ENCODE measurements around the gene CAMK1D. TPM values are rescaled to one million over a fixed set of nuclear protein-coding genes. Genes with fewer than 3 reads are reported as not detected.

Gene CAMK1D
- total and polyA plus RNA-seq, 2 of the 8 experiments (the other 6 are each of a cell fraction or from before 2014, with no cell fraction given): 3.5 to 10.6 TPM

- Histone ChIP-seq H2AFZ (ENCODE audit: low read length) (no peak overlapping the region), H2BK12ac (ENCODE audit: low read depth, low read length) (no peak overlapping the region), H3K18ac (ENCODE audit: extremely low read depth, low read length) (no peak overlapping the region), H3K4me3 (ENCODE audit: extremely low read depth in 1 of 4, insufficient read depth in 2 of 4, low read depth in 3 of 4, low read length in 4 of 4) (no peak overlapping the region), H3K36me3 (ENCODE audit: control insufficient read depth in 2 of 4, insufficient read depth in 4 of 4, low read length in 3 of 4) (no peaks in the 10 kb centered on the region), H3K9me3 (ENCODE audit: insufficient read depth in 2 of 2, low read depth in 1 of 2, low read length in 1 of 2) (no peaks in the 10 kb centered on the region), H2BK120ac (replicated peaks; ENCODE audit: low read depth, low read length) (no peak overlapping the region), H3K27ac (ENCODE audit: low read depth, low read length) (no peak overlapping the region), H2BK20ac (ENCODE audit: low read length) (no peak overlapping the region), H2BK5ac (ENCODE audit: low read depth, low read length) (no peak overlapping the region), H3K14ac (ENCODE audit: insufficient read length) (no peak overlapping the region), H2AK5ac (ENCODE audit: low read depth, low read length) (no peak overlapping the region), H3K23me2 (ENCODE audit: low read depth, low read length) (no peaks in the 10 kb centered on the region), H3K23ac (ENCODE audit: insufficient read length) (no peak overlapping the region), H3K56ac (replicated peaks; ENCODE audit: insufficient read length, low read depth, low read length) (no peak overlapping the region), H4K5ac (ENCODE audit: insufficient read length, low read depth, low read length) (no peak overlapping the region), H3K4me1 (replicated peaks in 1 of 4; ENCODE audit: control insufficient read depth in 3 of 4, insufficient read depth in 4 of 4, low read length in 3 of 4) (peaks cover 2 to 10% (median 4%) of the 10 kb centered on the region in 4 experiments; a peak in 6 of 7 replicates), H4K8ac (ENCODE audit: extremely low read depth, insufficient read depth, low read length) (no peak overlapping the region), H4K20me1 (replicated peaks in 1 of 2; ENCODE audit: control insufficient read depth in 1 of 2, insufficient read depth in 2 of 2, low read length in 2 of 2) (no peaks in the 10 kb centered on the region), H3K79me2 (ENCODE audit: control insufficient read depth in 1 of 2, insufficient read depth in 2 of 2, low read length in 2 of 2) (no peaks in the 10 kb centered on the region), H3K79me1 (ENCODE audit: low read depth, low read length) (peaks cover 5% of the 10 kb centered on the region; the same call in 1 of the 2 replicates), H2BK15ac (ENCODE audit: low read length) (no peak overlapping the region), H3K4ac (replicated peaks; ENCODE audit: insufficient read length, low read depth, low read length) (no peak overlapping the region), H3K4me2 (ENCODE audit: insufficient read depth in 1 of 2, low read depth in 2 of 2, low read length in 2 of 2) (0 out of 4 replicates have a peak overlapping the region, but pooled peaks of 1 of the 2 experiments have one; percentile 42), H3K9ac (replicated peaks in 1 of 4; ENCODE audit: extremely low read depth in 1 of 4, low read depth in 3 of 4, low read length in 3 of 4) (no peak overlapping the region), H3K27me3 (replicated peaks in 1 of 4; ENCODE audit: control insufficient read depth in 3 of 4, extremely low read depth in 1 of 4, insufficient read depth in 3 of 4, low read length in 3 of 4) (no peaks in the 10 kb centered on the region), H4K91ac (replicated peaks; ENCODE audit: insufficient read length, low read length) (no peak overlapping the region)
- WGBS, 2 experiments (ENCODE audit: extremely low coverage in 1 of 2, insufficient coverage in 1 of 2, insufficient read length in 1 of 2, insufficient replicate concordance in 2 of 2, low coverage in 1 of 2, low lambda C conversion rate in 2 of 2, missing lambda C conversion rate in 1 of 2): 90% methylated on average over 2 of the region's 2 CpGs; no CpG with 5 or more reads in 1 of the 2 experiments
- TF ChIP-seq E2F6 (IDR thresholded peaks at IDR 0.05): no peak
- no peak for TF ChIP-seq RFX5 (IDR thresholded peaks at IDR 0.05; ENCODE audit: borderline replicate concordance, low read depth, low read length)
- no peak for TF ChIP-seq TAF7 (optimal IDR thresholded peaks at IDR 0.05; ENCODE audit: borderline replicate concordance, low read depth, low read length)
- no peak for TF ChIP-seq SP4 (IDR thresholded peaks at IDR 0.05; ENCODE audit: low read length)
- no peak for TF ChIP-seq MAX (IDR thresholded peaks at IDR 0.05)
- no peak for TF ChIP-seq POLR2A (IDR thresholded peaks at IDR 0.05; ENCODE audit: control extremely low read depth in 1 of 2, low read depth in 2 of 2, low read length in 2 of 2)
- no peak for TF ChIP-seq PHF8 (conservative IDR thresholded peaks at IDR 0.05; ENCODE audit: low read depth, low read length)
- TF ChIP-seq CREB1 (IDR thresholded peaks at IDR 0.05): no peak
- TF ChIP-seq BCL11A (IDR thresholded peaks at IDR 0.05; ENCODE audit: low read depth in 2 of 2, low read length in 2 of 2): no peak
- TF ChIP-seq CHD1 (IDR thresholded peaks at IDR 0.05; ENCODE audit: low read depth, low read length): no peak
- TF ChIP-seq KDM1A (IDR thresholded peaks at IDR 0.05; ENCODE audit: borderline replicate concordance, low read length): no peak
- TF ChIP-seq TEAD4 (IDR thresholded peaks at IDR 0.05; ENCODE audit: low read depth, low read length): no peak
- TF ChIP-seq YY1 (IDR thresholded peaks at IDR 0.05; ENCODE audit: low read depth, low read length): no peak
- no peak for TF ChIP-seq FOSL1 (IDR thresholded peaks at IDR 0.05; ENCODE audit: insufficient read depth, low read depth, low read length)
- TF ChIP-seq SIN3A (conservative IDR thresholded peaks at IDR 0.05 in 1 of 2, IDR thresholded peaks at IDR 0.05 in 1 of 2; ENCODE audit: low read depth in 1 of 2, low read length in 2 of 2): no peak
- CTCF ChIA-PET (ENCODE audit: partially characterized antibody): interaction anchor here (1.0 kb wide), 1 partner anchor 9 kb away, joined by 3 read pairs; no protein-coding TSS in a partner anchor
- DNase-seq (ENCODE audit: low read depth in 1 of 2, low spot score in 2 of 2) (no peak), FAIRE-seq (no peak)
- POLR2A ChIA-PET (ENCODE audit: partially characterized antibody): no interaction called here
Observed at GRCh38 chr10:12397941-12398340, 48.6 kb downstream of the CAMK1D start.

Measured in H1 (cell line).